IMR-90 (cell line): ENCODE measurements around the gene MAPK8IP3. TPM values are rescaled to one million over a fixed set of nuclear protein-coding genes. Genes with fewer than 3 reads are reported as not detected.

ENCODE experiments used
- ATAC-seq: fragments of 200-7000 bp; cut with Tn5 transposase; 2 replicates; pipeline ENCODE4 v1.9.1; 2020; ENCODE audit warnings: low read depth, mild to moderate bottlenecking, moderate library complexity
- BruUV-seq: library from RNA; stranded (reverse); fragments of 400-500 nt; replicated peaks from 2 replicates; lab custom pipeline; 2021; lab: Mats Ljungman, UMichigan
- CTCF ChIA-PET: fragments of 300-600 bp; formaldehyde crosslinking; extraction: SDS; loops from one replicate; lab custom pipeline; 2021; ENCODE audit warnings: antibody characterized with exemption; lab: Yijun Ruan, JAX
- POLR2A ChIA-PET: fragments of 300-600 bp; sonication (Branson Sonifier 250); formaldehyde crosslinking; loops from one replicate; lab custom pipeline; 2022; ENCODE audit warnings: antibody characterized with exemption; ENCODE audit not compliant: unreplicated experiment; lab: Charles Lee
- DNase-seq: peaks from one replicate; pipeline ENCODE4 v3.0.0; 2013
- H2AFZ ChIP-seq: replicated peaks from 2 replicates; pipeline ENCODE3; 2013; ENCODE audit warnings: low read length, mild to moderate bottlenecking; ENCODE audit not compliant: poor library complexity
- H2AK5ac ChIP-seq: 2 replicates; pipeline ENCODE4 v1.6.1; 2013; ENCODE audit warnings: low read depth, low read length, inconsistent platforms
- H2AK9ac ChIP-seq: replicated peaks from 2 replicates; pipeline ENCODE3; 2013; ENCODE audit warnings: mild to moderate bottlenecking, low read depth, low read length, moderate library complexity; ENCODE audit not compliant: poor library complexity
- H2BK120ac ChIP-seq: 2 replicates; pipeline ENCODE4 v1.6.1; 2013; ENCODE audit warnings: low read depth, low read length, inconsistent platforms
- H2BK15ac ChIP-seq: 3 replicates; pipeline ENCODE4 v1.6.1; 2013; ENCODE audit warnings: low read depth, low read length, inconsistent platforms
- H2BK20ac ChIP-seq: 2 replicates; pipeline ENCODE4 v1.6.1; 2013; ENCODE audit warnings: low read depth, mild to moderate bottlenecking, inconsistent platforms, low read length, moderate library complexity
- H2BK5ac ChIP-seq: 2 replicates; pipeline ENCODE4 v1.6.1; 2013; ENCODE audit warnings: mild to moderate bottlenecking, low read depth, low read length, inconsistent platforms; ENCODE audit not compliant: poor library complexity, severe bottlenecking
- H3K14ac ChIP-seq: replicated peaks from 2 replicates; pipeline ENCODE4 v1.6.1; 2013; ENCODE audit warnings: low read depth, low read length, inconsistent platforms
- H3K18ac ChIP-seq: 2 replicates; pipeline ENCODE4 v1.6.1; 2013; ENCODE audit warnings: low read depth, low read length, control low read depth
- H3K23ac ChIP-seq: 2 replicates; pipeline ENCODE4 v1.6.1; 2013; ENCODE audit warnings: low read depth, low read length, inconsistent platforms
- H3K27ac ChIP-seq: 2 replicates; pipeline ENCODE4 v1.5.1; 2013; ENCODE audit warnings: mild to moderate bottlenecking, control low read depth, low read length; ENCODE audit not compliant: insufficient read depth
- H3K27me3 ChIP-seq: 2 replicates; pipeline ENCODE4 v1.6.1; 2013; ENCODE audit warnings: low read length; ENCODE audit not compliant: control insufficient read depth, insufficient read depth
- H3K36me3 ChIP-seq: 2 replicates; pipeline ENCODE4 v1.6.1; 2013; ENCODE audit warnings: low read length, mixed read lengths; ENCODE audit not compliant: control insufficient read depth, insufficient read depth
- H3K4ac ChIP-seq: 2 replicates; pipeline ENCODE4 v1.6.1; 2013; ENCODE audit warnings: low read depth, low read length, inconsistent platforms
- H3K4me1 ChIP-seq: 2 replicates; pipeline ENCODE4 v1.6.1; 2013; ENCODE audit warnings: low read length, mixed read lengths; ENCODE audit not compliant: control insufficient read depth, insufficient read depth
- H3K4me2 ChIP-seq: 2 replicates; pipeline ENCODE4 v1.6.1; 2013; ENCODE audit warnings: low read depth, mild to moderate bottlenecking, control low read depth, low read length, moderate library complexity
- H3K4me3 ChIP-seq: 2 replicates; pipeline ENCODE4 v1.5.1; 2013; ENCODE audit warnings: low read depth, mild to moderate bottlenecking, control low read depth, low read length, moderate library complexity; ENCODE audit not compliant: insufficient read depth
- H3K56ac ChIP-seq: 2 replicates; pipeline ENCODE4 v1.6.1; 2013; ENCODE audit warnings: low read length, inconsistent platforms; ENCODE audit not compliant: insufficient read depth; ENCODE audit errors: extremely low read depth
- H3K79me1 ChIP-seq, 2 experiments: 2 replicates each; pipeline ENCODE4 v1.6.1; 2013; ENCODE audit warnings: low read length in 2 of 2, inconsistent platforms in 1 of 2, low read depth in 1 of 2
- H3K9ac ChIP-seq: 2 replicates; pipeline ENCODE4 v1.6.1; 2013; ENCODE audit warnings: low read depth, low read length, control low read depth
- H3K9me1 ChIP-seq: 2 replicates; pipeline ENCODE4 v1.6.1; 2013; ENCODE audit warnings: low read length, inconsistent platforms; ENCODE audit not compliant: insufficient read depth
- H3K9me3 ChIP-seq: 2 replicates; pipeline ENCODE4 v1.6.1; 2013; ENCODE audit warnings: low read length; ENCODE audit not compliant: control insufficient read depth, insufficient read depth
- H4K20me1 ChIP-seq: 2 replicates; pipeline ENCODE4 v1.6.1; 2013; ENCODE audit warnings: low read length, inconsistent platforms; ENCODE audit not compliant: insufficient read depth
- H4K5ac ChIP-seq: 2 replicates; pipeline ENCODE4 v1.6.1; 2013; ENCODE audit warnings: mild to moderate bottlenecking, low read depth, low read length, control low read depth
- H4K8ac ChIP-seq, 2 experiments: 2 replicates each; pipeline ENCODE4 v1.6.1; 2013; ENCODE audit warnings: low read depth in 2 of 2, low read length in 2 of 2, control low read depth in 1 of 2, inconsistent platforms in 1 of 2
- H4K91ac ChIP-seq: 2 replicates; pipeline ENCODE4 v1.6.1; 2013; ENCODE audit warnings: low read depth, low read length, inconsistent platforms; ENCODE audit not compliant: insufficient read depth
- CEBPB ChIP-seq: IDR thresholded peaks from 2 replicates; pipeline ENCODE4 v1.6.1; 2012; ENCODE audit warnings: low read depth, low read length, improper control_type of control experiment
- CHD1 ChIP-seq: IDR thresholded peaks from 2 replicates; pipeline ENCODE4 v1.6.1; 2012; ENCODE audit warnings: low read depth, low read length, improper control_type of control experiment
- ELK1 ChIP-seq: fragments of 150-350 bp; IDR thresholded peaks from 2 replicates; pipeline ENCODE4 v1.6.1; 2016; ENCODE audit warnings: low read depth, mild to moderate bottlenecking, low read length, moderate library complexity, borderline replicate concordance
- FOS ChIP-seq: fragments of 150-350 bp; IDR thresholded peaks from 2 replicates; pipeline ENCODE4 v1.6.1; 2016; ENCODE audit warnings: low read depth, low read length
- MAFK ChIP-seq: IDR thresholded peaks from 2 replicates; pipeline ENCODE4 v1.6.1; 2012; ENCODE audit warnings: low read depth, low read length, improper control_type of control experiment
- MAZ ChIP-seq: IDR thresholded peaks from 2 replicates; pipeline ENCODE4 v1.6.1; 2012; ENCODE audit warnings: low read depth, mild to moderate bottlenecking, low read length, improper control_type of control experiment, moderate library complexity, borderline replicate concordance
- MXI1 ChIP-seq: IDR thresholded peaks from 2 replicates; pipeline ENCODE4 v1.6.1; 2012; ENCODE audit warnings: low read depth, mild to moderate bottlenecking, low read length, moderate library complexity, borderline replicate concordance
- NFE2L2 ChIP-seq: fragments of 150-350 bp; IDR thresholded peaks from 2 replicates; pipeline ENCODE4 v1.6.1; 2016; ENCODE audit warnings: low read depth, mild to moderate bottlenecking, low read length
- POLR2A ChIP-seq: IDR thresholded peaks from 2 replicates; pipeline ENCODE4 v1.6.1; 2012; ENCODE audit warnings: mild to moderate bottlenecking, low read depth, low read length
- RAD21 ChIP-seq: IDR thresholded peaks from 2 replicates; pipeline ENCODE4 v1.6.1; 2012; ENCODE audit warnings: low read length, improper control_type of control experiment
- RFX5 ChIP-seq: IDR thresholded peaks from 2 replicates; pipeline ENCODE4 v1.8.0; 2012; ENCODE audit warnings: low read depth, mild to moderate bottlenecking, low read length, moderate library complexity
- SMC3 ChIP-seq: fragments of 150-350 bp; IDR thresholded peaks from 2 replicates; pipeline ENCODE4 v1.6.1; 2016; ENCODE audit warnings: low read depth, mild to moderate bottlenecking, antibody characterized with exemption, low read length, moderate library complexity
- USF2 ChIP-seq: fragments of 150-350 bp; IDR thresholded peaks from 2 replicates; pipeline ENCODE4 v1.6.1; 2017; ENCODE audit warnings: mild to moderate bottlenecking, antibody characterized with exemption, low read length, low read depth
- WGBS, 2 experiments: methylation state at CpG; one replicate each; pipeline versions ENCODE4 v1.1.5 to v1.1.7; 2013; ENCODE audit warnings: missing lambda C conversion rate in 2 of 2; ENCODE audit not compliant: insufficient read length in 1 of 2; ENCODE audit errors: extremely low coverage in 2 of 2; 5-methylcytosine and 5-hydroxymethylcytosine counted together
- dilution Hi-C: fragments of 300-500 bp; cut with HindIII; formaldehyde crosslinking; loops from one replicate; pipeline ENCODE4 v1.14.3; 2018; ENCODE audit warnings: low sequenced_read_pairs; ENCODE audit not compliant: unreplicated experiment
- in situ Hi-C: fragments of 300-500 bp; cut with MboI; formaldehyde crosslinking; loops from 3 replicates; pipeline ENCODE4 v1.14.3; 2019; ENCODE audit warnings: low sequenced_read_pairs, inconsistent platforms, mixed read lengths
- intact Hi-C: fragments of 100-400 bp; cut with micrococcal nuclease; formaldehyde crosslinking; loops from 2 replicates; pipeline ENCODE4 v1.10.0; 2022
- polyA plus RNA-seq, 3 experiments: library from polyadenylated mRNA; depleted of rRNA; stranded (reverse); fragments of >200 nt; gene quantifications; 2 replicates each; pipeline ENCODE4 v1.2.3, GENCODE V29; 2012; ENCODE audit warnings: low replicate concordance in 1 of 3
- total RNA-seq: library from RNA; depleted of rRNA; stranded (reverse); fragments of >200 nt; gene quantifications from 2 replicates; pipeline ENCODE4 v1.2.3, GENCODE V29; 2012
- TF ChIP-seq, protein P1 (sequence below): conservative IDR thresholded peaks from 2 replicates; pipeline ENCODE4 v1.5.1; 2012; ENCODE audit warnings: mild to moderate bottlenecking, low read depth, low read length, improper control_type of control experiment

The MAPK8IP3 gene
- total and polyA plus RNA-seq, 2 of the 4 experiments (the other 2 are of a cell fraction) = 17.0 to 69.1 TPM

DNA sequence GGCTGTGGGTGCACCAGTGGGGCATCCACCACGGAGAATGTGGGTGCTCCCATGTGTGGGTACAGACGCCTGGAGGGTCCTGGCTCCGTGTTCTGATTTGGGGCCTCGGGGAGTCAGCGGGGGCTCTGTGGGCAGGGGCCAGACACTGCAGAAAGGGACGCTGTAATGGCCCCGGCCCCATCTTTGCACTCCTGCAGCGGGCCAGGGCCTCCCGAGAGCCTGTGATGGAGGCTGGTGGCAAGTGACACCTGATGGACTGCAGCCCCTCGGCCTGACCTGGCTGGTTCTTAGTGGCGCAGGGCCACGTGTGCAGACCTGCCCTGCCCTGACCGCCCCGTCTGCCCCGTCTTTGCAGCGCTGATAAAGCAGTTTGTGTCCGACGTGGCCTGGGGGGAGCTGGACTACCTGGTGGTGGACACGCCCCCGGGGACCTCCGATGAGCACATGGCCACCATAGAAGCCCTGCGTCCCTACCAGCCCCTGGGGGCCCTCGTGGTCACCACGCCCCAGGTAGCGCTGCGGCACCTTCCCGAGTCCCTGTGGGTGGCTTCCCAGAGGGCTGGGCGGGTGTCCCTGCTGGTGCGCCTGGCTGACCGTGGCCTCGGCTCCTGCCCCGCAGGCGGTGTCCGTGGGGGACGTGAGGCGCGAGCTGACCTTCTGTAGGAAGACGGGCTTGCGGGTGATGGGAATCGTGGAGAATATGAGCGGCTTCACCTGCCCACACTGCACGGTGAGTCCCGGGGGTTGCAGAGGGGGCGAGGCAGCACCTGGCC, 81.5 kb downstream of the MAPK8IP3 start:
- H3K4me3 ChIP-seq = no peak overlapping the region
- no peak overlapping the region for H3K14ac ChIP-seq
- H3K9me3 ChIP-seq = no peaks in the 10 kb centered on the region
- H3K4me2 ChIP-seq = no peak overlapping the region
- CTCF ChIA-PET = no interaction called here
- no peak overlapping the region for H3K23ac ChIP-seq
- POLR2A ChIA-PET = no interaction called here
- H3K79me1 ChIP-seq = peaks cover 12 to 40% of the 10 kb centered on the region in 2 experiments; a peak in 3 of 4 replicates
- peaks cover 4% of the 10 kb centered on the region; the same call in 1 of the 2 replicates for H3K9me1 ChIP-seq
- H3K56ac ChIP-seq = no peak overlapping the region
- no peak overlapping the region for H2AK9ac ChIP-seq
- H2AK5ac ChIP-seq = no peak overlapping the region
- dilution Hi-C loops = no loop called here
- H2BK20ac ChIP-seq = no peak overlapping the region
- H4K5ac ChIP-seq = no peak overlapping the region
- H2BK120ac ChIP-seq = no peak overlapping the region
- H2AFZ ChIP-seq = no peak overlapping the region
- H3K36me3 ChIP-seq = peaks cover 35% of the 10 kb centered on the region
- no peak overlapping the region for H2BK15ac ChIP-seq
- no peak overlapping the region for H3K9ac ChIP-seq
- no peak overlapping the region for H2BK5ac ChIP-seq
- in situ Hi-C loops = no loop called here
- BruUV-seq = no TSS peak
- 96% methylated on average over 26 of the region's 44 CpGs; no CpG with 5 or more reads in 1 of the 2 experiments for WGBS, 2 experiments
- no peak overlapping the region for H4K8ac ChIP-seq
- no peak overlapping the region for H3K18ac ChIP-seq
- ATAC-seq (no peak), DNase-seq (no peak)
- H4K20me1 ChIP-seq = peaks cover 38% of the 10 kb centered on the region
- intact Hi-C loops = no loop called here
- H3K4ac ChIP-seq = no peak overlapping the region
- H3K27ac ChIP-seq = no peak overlapping the region
- H4K91ac ChIP-seq = no peak overlapping the region
- TF ChIP-seq POLR2A = no peak
- TF ChIP-seq, protein P1, sequence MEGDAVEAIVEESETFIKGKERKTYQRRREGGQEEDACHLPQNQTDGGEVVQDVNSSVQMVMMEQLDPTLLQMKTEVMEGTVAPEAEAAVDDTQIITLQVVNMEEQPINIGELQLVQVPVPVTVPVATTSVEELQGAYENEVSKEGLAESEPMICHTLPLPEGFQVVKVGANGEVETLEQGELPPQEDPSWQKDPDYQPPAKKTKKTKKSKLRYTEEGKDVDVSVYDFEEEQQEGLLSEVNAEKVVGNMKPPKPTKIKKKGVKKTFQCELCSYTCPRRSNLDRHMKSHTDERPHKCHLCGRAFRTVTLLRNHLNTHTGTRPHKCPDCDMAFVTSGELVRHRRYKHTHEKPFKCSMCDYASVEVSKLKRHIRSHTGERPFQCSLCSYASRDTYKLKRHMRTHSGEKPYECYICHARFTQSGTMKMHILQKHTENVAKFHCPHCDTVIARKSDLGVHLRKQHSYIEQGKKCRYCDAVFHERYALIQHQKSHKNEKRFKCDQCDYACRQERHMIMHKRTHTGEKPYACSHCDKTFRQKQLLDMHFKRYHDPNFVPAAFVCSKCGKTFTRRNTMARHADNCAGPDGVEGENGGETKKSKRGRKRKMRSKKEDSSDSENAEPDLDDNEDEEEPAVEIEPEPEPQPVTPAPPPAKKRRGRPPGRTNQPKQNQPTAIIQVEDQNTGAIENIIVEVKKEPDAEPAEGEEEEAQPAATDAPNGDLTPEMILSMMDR = no peak
- no peak for TF ChIP-seq ELK1
- TF ChIP-seq CHD1 = no peak
- no peak for TF ChIP-seq MAZ
- no peak for TF ChIP-seq RFX5
- no peak for TF ChIP-seq FOS
- no peak for TF ChIP-seq SMC3
- no peak for TF ChIP-seq NFE2L2
- no peak for TF ChIP-seq CEBPB
- no peak for TF ChIP-seq MAFK
- no peak for TF ChIP-seq RAD21
- TF ChIP-seq USF2 = no peak
- no peak for TF ChIP-seq MXI1
- H3K4me1 ChIP-seq = no peaks in the 10 kb centered on the region
- H3K27me3 ChIP-seq = no peaks in the 10 kb centered on the region
